ENCODE data around the gene MPPED1.

Gene MPPED1

DNA sequence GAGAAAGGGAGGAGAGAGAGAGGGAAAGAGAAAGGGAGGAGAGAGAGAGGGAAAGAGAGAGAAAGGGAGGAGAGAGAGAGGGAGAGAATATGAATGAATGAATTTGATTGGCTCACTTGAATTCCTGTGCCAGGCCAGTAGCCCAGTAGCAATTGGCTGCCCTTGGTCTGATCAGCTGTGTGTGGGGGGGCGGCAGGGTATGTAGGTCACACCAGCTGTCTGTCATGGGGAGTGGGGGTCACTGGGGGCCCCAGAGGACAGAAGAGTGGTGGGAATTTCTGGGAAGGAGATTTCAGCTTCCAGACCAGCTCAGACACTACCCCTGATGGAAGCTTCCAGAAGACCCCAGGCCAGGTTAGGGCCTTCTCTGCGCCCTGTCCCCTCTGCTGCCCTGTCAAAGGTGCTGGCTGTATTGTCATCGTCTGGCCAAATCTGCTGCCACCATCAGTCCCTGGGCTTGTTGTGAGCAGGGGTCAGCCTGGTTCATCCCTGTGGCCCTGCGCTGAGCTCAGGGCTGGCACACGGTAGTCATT is 21.1 kb downstream of the MPPED1 start:
- no peak for DNase-seq

DNA sequence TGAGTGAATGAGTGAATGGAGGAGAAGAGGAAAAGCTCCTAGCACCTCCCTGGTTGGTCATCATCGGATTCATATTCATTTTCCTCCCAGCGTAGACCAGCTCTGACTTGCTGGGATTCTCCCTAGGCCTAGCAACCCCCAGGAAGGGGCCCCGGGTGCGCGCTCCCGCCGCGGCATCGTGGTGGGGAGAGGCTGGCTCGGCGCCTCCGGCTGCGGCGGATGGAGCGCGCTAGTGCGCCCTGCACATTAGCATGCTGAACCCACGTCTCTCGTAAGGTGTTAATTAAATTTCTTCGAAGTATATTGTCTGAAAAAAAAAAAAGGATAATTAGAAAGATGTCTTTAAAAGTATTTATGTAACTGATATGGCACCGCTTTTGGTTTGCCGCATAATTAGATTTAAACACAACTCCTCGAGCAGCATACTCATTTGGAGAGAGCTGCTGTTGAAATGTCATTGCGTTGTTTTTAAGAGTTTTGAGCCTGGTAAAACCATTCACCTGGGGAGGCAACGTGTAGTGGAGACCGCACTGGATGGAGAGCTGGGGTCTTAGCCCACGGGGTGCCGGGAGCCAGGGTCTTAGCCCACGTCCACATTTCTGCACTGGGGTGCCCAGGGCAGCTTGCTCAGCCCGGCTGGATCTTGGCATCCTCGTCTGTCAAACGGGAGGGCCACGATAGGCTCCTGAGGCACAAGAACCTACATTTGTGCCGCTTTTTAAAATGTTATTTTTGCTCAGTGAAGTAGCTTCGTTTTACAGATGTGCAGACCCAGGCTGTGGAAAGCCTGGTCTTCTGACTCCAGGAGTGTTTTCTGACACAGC is 21.8 kb downstream of the MPPED1 start:
- no peak for DNase-seq

DNA sequence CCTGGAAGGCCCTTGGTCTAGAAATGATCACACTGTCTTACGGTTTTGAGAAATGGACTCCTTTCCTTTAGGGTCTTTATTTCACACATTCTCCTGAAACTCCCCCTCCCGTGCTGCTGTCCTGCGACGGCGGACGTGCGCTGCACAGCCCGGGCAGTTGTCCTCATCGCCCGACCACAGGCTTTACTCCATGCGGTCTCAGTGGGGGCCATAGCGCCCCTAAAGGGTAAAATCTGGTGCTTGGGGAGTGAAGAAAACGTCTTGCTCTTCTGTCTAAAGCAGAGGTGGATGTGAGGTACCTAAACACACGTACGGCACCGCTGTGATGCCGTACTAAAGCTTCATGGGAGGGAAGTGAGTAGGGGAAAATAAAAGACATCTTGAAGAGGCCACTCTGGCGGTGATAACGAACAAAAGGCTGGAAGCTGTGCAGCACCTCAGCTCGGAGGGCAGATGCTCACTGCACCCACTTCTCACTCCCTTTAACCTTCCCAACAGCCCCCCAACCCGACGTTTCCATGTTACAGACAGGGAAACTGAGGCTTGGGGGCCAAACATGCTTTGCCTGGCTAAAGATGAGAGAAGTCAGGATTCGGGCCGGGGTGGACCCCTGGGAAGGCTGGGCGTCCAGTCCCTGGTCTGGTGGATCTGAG is 22.6 kb downstream of the MPPED1 start:
- no peak for DNase-seq

- DNase-seq: no peak
Measured at GRCh38 chr22:43434928-43435311, 23.1 kb downstream of the MPPED1 start.

DNA sequence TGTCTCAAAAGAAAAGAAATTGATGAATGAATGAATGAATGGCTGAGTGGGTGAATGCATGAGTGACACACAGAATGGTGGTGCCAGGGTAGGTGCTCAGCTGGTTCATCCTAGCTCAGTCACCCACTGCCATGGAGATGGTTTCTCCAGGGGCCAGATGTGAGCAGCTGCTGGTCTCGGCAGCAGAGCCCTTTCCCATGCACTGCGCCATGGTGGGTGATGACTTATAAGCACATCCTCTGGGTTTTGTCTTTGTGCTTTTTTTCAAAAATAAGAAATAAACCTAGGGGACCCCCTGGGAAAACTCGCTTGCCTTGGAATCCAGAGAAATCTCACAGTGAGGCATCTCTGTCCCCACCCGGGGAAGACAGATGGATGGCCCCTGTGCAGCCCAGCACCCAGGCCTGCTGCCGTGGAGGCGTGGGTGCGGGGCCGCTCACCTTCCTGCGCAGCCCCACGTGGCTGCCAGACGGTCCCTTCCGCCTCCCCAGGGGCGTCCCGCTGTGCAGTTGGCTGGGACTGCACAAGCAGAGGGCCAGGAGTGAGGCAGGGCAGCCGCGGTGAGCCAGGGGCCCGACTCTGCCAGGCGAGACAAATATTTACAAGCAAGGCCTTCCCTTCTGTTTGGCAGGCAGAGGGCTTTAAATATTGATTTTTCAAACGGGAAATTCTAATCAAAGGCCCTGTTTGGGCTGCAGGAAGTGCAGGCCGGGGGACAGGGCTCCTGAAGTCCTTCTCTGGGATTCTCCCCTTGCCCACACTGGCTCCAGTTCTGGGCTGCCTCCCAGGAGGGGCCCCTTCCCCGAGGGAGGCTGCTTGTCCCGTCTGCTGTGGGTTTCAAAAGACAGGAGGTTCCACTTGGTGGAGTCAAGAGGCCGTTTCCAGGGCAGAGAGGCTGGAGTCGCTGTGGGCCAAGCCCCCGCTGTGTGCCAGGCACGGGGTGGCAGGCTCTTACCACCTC is 24.3 kb downstream of the MPPED1 start:
- DNase-seq: peak; percentile 94

- DNase-seq: no peak
Measured at GRCh38 chr22:43436868-43437267, 25.1 kb downstream of the MPPED1 start.

DNA sequence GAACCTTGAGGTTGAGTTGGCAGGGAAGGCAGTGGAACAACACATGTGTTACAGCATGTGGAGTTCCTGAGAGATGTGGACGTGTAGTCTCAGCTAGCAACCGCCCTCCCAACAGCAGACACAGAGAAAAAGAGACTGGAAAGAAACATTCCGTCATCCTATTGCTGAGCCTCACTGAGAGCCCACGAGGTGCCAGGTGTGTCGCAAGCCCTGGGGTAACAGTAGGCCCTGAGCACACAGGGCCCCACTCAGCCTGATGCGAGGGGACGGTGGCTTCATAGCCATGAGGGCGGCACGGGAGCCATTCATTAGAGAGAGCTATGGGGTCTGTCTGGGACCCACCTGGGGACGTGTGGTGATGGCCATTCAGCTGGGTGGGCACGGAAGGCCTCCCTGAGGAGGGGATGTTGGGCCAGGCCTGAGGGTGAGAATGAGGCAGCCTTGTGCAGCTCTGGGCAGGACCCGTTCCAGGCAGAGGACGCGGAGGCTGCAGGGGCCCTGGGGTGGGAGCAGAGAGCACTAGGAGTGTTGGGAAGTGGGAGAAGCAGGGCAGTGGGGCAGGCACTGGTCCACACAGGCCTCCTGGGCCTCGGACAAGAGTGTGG is 26.2 kb downstream of the MPPED1 start:
- DNase-seq: no peak

DNA sequence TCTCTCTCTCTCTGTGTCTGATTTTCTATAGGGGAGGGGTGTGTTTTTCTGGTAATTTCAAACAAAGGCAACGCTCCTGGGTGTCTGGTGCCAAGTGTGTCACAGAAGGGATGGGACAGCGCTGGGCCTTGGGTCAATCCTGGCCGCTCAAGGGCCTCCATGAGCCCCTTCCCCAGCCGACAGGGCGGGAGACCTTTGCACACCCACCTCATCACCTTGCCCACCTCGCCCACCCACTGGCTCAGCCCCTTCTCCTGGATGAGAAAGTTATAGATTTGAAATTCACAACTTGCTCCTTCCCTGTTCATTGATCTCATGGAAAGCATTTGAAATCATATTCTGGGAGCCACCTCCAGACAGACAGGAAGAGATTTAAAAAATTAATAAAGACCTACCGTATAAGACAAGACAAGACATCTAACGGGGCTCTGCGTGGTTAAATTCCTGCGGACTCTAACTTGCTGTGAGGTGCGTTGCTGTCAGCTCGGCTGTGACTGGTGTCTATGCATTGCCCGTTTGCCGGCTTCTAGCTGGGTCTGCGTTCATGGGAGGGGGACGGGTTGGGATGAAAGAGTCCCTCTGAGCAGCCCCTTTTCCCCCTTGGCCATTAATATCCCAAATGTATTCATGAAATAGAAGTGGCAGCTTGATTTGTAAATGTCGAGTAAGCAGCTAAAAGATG is 27.0 kb downstream of the MPPED1 start:
- DNase-seq: no peak

DNA sequence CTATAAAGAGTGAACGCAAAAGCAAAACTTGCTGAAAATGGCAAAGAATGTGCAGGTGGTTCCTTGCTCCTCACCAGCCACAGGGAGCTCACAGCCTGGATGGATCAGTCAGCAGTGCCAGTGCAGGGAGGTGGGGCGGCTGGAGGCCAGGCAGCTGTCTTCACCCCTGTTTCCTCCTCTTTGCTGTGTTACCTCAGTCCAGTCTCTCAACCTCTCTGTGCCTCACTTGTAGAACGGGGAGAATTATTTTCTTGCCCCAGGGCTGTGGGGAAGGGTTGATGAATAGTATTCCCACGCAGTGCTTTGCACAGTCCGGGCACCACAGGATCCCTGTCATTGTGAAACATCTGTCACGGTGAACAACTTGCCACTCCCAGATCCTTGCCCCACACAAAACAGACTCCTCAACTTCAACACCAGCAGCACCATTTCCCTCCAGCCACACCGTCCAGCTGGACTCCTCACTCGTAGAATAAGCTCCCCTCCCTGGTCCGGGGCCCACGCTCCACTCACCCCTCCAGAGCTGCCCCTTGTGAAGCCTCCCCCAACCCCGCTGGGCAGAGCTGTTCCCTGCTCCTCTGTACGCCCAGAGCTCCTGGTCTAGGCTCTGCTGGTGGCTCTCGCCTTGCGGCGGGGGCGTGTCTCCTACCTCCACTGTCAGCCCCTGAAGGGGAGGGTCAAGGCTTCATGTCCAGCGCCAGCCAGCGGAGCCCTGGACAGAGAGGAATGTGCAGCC is 27.7 kb downstream of the MPPED1 start:
- DNase-seq: peak; percentile 72

DNA sequence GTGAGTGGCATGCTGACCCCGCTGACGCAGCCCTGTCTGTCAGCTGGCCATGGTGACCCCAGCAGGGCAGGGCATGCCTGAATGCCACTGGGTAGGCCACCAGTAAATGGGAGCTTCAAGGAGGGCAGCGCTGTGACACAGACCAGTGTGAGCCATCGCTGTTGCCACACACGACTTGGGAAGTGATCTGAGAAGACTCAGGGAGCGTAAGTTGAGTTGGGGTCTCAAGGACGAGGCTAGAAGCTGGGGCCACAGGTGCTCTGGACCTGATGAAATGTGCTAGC is 28.2 kb downstream of the MPPED1 start:
- no peak for DNase-seq

GRCh38 chr22:43440556-43440955 is 28.7 kb downstream of the MPPED1 start:
- DNase-seq: peak; percentile 57

- DNase-seq: no peak
Measured at GRCh38 chr22:43441216-43441615, 29.4 kb downstream of the MPPED1 start.

DNA sequence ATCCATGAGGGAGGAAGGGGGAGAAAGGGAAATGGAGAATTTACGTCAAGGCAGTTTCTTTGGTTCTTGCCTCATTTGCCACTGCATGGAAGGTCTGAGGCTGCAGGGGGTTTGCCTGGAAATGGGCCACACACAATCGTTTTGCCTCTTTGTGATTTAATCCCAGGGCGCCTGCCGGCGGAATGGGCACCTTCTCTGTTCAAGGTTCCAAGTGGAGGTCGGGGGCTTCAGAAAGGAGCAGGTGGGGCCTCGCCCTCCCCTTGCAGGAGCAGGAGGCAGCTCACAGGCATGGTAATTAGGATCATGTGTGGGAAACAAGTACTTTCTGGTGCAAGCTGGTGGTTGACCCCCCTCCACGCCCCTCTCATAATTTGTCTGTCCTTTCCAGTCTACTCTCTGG is 29.9 kb downstream of the MPPED1 start:
- no peak for DNase-seq

GRCh38 chr22:43442386-43443151 is 30.8 kb downstream of the MPPED1 start:
- DNase-seq: no peak

DNA sequence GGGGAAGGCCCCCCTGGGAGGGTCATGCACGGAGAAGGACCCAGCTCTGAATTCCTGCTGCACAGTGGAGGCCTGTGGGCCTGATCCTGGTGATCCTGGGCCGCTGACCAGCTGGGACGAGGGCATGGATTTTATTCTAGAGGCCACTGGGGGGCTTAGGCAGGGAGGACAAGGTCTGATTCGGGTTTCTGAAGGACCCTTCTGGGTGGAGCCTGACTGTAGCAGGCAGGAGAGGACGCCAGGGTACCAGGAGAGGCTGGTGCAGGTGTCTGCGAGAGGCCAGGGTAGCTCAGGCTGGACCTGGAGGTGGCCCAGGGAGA is 31.3 kb downstream of the MPPED1 start:
- no peak for DNase-seq

GRCh38 chr22:43446037-43446803 is 34.4 kb downstream of the MPPED1 start:
- peak; percentile 86 for DNase-seq

DNA sequence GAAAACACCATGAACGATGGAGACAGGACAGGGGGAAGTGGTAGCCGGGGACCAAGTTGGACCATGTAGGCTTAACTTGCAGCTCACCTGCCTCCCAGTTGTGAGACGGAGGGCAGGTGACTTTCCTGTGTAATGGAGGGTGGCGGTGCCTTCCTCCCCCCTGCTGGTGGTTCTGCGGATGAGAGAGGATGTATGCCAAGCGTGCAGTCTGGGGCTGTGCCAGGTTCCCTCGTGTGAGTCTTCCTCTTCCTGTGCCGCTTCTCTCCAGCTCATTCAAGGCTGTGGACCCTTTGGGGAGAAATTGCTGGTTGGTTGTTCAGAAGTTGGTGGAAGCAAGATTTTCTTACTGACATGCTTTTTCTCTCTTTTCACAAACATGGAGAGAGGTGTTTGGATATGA is 35.1 kb downstream of the MPPED1 start:
- DNase-seq: peak; percentile 98

DNA sequence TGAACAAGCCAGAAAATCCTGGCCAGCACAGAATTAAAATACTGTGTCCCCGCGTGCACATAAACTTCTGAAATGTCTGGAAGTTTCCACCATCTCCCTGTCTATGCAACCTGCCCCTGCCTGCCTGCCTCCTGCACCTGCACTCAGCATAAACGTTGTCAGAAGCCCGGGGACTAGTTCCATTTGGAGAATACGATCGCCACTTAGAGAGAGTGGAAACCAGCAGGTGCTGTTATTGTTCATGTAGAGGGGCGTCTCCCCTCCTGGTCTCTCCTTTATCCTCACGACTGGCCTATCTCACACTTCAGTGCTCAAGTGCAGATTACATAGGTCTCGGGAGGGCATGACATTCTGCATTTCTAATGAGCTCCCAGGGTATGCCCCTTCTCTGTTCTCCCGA is 35.6 kb downstream of the MPPED1 start:
- peak; percentile 98 for DNase-seq

DNA sequence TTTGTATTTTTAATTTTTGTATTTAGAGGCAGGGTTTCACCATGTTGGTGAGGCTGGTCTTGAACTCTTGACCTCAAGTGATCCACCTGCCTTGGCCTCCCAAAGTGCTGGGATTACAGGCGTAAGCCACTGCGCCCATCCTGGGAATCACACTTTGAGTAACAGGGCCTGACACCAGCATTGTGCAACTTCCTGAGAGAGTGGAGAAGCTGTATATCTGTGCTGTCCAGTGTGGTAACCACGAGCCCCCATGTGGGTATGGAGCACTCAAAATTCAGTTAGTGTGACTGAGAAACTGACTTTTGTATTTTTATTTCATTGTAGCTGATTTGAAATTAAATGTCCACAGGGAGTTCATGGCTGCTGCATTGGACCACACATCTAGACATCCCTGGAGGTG is 36.2 kb downstream of the MPPED1 start:
- DNase-seq: peak; percentile 24

DNA sequence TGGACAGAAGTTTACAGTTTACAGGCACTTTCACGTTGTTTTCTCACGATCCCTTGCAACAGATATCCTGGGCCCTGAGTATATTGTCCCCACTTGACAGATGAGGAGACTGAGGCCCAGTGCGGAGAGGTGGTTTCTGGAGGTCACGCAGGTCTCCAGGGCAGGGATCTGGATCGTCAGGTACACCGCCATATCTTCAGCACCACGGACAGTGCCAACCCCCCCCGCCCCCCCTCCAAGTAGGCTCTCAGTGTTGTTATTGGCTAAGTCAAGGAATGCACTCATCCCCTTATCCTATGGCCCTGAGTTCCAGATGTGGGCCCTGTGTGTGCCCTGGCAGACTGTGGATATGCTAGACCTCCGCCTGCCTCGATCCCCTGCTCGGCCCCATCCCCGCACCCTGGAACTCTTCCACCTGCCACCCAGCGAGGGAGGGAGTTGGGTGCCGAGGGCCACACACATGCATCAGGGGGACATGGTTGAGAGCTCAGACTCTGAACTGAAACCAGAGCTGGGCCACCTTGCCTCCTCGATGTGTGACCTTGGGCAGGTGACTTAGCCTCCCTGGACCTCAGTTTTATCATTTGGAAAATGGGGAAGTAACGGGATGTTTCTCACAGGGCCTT is 37.5 kb downstream of the MPPED1 start:
- DNase-seq: no peak
